Measurements from ENCODE around the gene MAP7D1.

- no peak for TF ChIP-seq CTCF (IDR thresholded peaks at IDR 0.05; ENCODE audit: insufficient read depth, low read length, poor library complexity, severe bottlenecking)
- no peak for TF ChIP-seq EZH2phosphoT487 (conservative IDR thresholded peaks at IDR 0.05; ENCODE audit: low read length)
These were observed 2.5 kb upstream of the MAP7D1 start for GRCh38 chr1:36153476-36153875.

Measured in SU-DHL-6 (cell line).